Astrocyte of the cerebellum (primary cell): ENCODE results near the gene INPP5D.

Experiments used
- DNase-seq: peaks from one replicate; pipeline ENCODE4 v3.0.0-alpha.2; 2011; ENCODE audit warnings: low read depth
- H3K4me3 ChIP-seq: 2 replicates; pipeline ENCODE4 v1.5.1; 2011; ENCODE audit warnings: mild to moderate bottlenecking, low read depth, low read length, moderate library complexity
- CTCF ChIP-seq: IDR thresholded peaks from 2 replicates; pipeline ENCODE4 v1.5.1; 2012; ENCODE audit warnings: low read length, low read depth, moderate library complexity, mild to moderate bottlenecking; ENCODE audit errors: missing control alignments
- in situ Hi-C: cut with HindIII; loops from 2 replicates; pipeline ENCODE4 v1.10.0; 2017; ENCODE audit warnings: low sequenced_read_pairs

The INPP5D gene

GRCh38 chr2:233032551-233033320 lies 27.4 kb upstream of the INPP5D start, which contains the start of gene NEU2:
Gene NEU2, plus strand, starts transcription at chr2:233032672. Its CDS starts 0 bp downstream, at chr2:233032672.
- no peak for DNase-seq

GRCh38 chr2:233033672-233034071 lies 26.5 kb upstream of the INPP5D start:
- in situ Hi-C loops = no loop called here
- DNase-seq = no peak
- TF ChIP-seq CTCF = no peak
- no peak overlapping the region for H3K4me3 ChIP-seq

More at GRCh38 chr2:233032551-233033320, 27.4 kb upstream of the INPP5D start, which contains the start of gene NEU2:
- in situ Hi-C loops = no loop called here
- no peak within 1 kb of the TSS for H3K4me3 ChIP-seq
- TF ChIP-seq CTCF = no peak

GRCh38 chr2:233034091-233034882 lies 25.9 kb upstream of the INPP5D start:
- no peak overlapping the region for H3K4me3 ChIP-seq
- no peak for DNase-seq
- TF ChIP-seq CTCF = no peak
- in situ Hi-C loops = no loop called here

GRCh38 chr2:233035426-233036161 lies 24.5 kb upstream of the INPP5D start:
- in situ Hi-C loops = no loop called here
- no peak for TF ChIP-seq CTCF
- DNase-seq = no peak

GRCh38 chr2:233036162-233036838 lies 23.8 kb upstream of the INPP5D start:
- in situ Hi-C loops = no loop called here
- no peak overlapping the region for H3K4me3 ChIP-seq
- DNase-seq = no peak
- no peak for TF ChIP-seq CTCF

More at GRCh38 chr2:233035426-233036161, 24.5 kb upstream of the INPP5D start:
- no peak overlapping the region for H3K4me3 ChIP-seq

GRCh38 chr2:233037078-233037477 lies 23.1 kb upstream of the INPP5D start:
- no peak for TF ChIP-seq CTCF
- in situ Hi-C loops = no loop called here
- no peak for DNase-seq
- no peak overlapping the region for H3K4me3 ChIP-seq
